8988T (cell line): ENCODE results near the gene EFEMP2.
"Not testable (repeated sequence)": the region's sequence is repeated elsewhere in the genome, so short reads cannot be mapped to it uniquely, and the experiment has no call there.

Experiments used
- DNase-seq: peaks from one replicate; pipeline ENCODE4 v3.0.0; 2011

The EFEMP2 gene

GRCh38 chr11:65853246-65853979 lies 19.2 kb downstream of the EFEMP2 start:
- no peak for DNase-seq

GRCh38 chr11:65852508-65853245 lies 19.9 kb downstream of the EFEMP2 start:
- DNase-seq, result no peak

- no peak for DNase-seq
Observed at GRCh38 chr11:65851811-65852507, 20.6 kb downstream of the EFEMP2 start.

- DNase-seq, result peak; percentile 58
Observed at GRCh38 chr11:65851083-65851579, 21.5 kb downstream of the EFEMP2 start.

GRCh38 chr11:65850217-65851082 lies 22.1 kb downstream of the EFEMP2 start:
- no peak for DNase-seq

GRCh38 chr11:65849771-65850216 lies 22.8 kb downstream of the EFEMP2 start:
- no peak for DNase-seq

- no peak for DNase-seq
Observed at GRCh38 chr11:65849366-65849765, 23.2 kb downstream of the EFEMP2 start.

GRCh38 chr11:65848693-65849092 lies 23.9 kb downstream of the EFEMP2 start:
- DNase-seq, result not testable (repeated sequence)

GRCh38 chr11:65847746-65848145 lies 24.9 kb downstream of the EFEMP2 start:
- no peak for DNase-seq

GRCh38 chr11:65844231-65844872 lies 28.2 kb downstream of the EFEMP2 start:
- no peak for DNase-seq

GRCh38 chr11:65843811-65844210 lies 28.8 kb downstream of the EFEMP2 start:
- no peak for DNase-seq

- no peak for DNase-seq
Observed at GRCh38 chr11:65842144-65842543, 30.5 kb downstream of the EFEMP2 start.

- no peak for DNase-seq
Observed at GRCh38 chr11:65834202-65834601, 38.4 kb downstream of the EFEMP2 start.

GRCh38 chr11:65833297-65834030 lies 39.1 kb downstream of the EFEMP2 start, which contains the start of gene SNX32:
TSS of gene SNX32 (plus strand) at chr11:65833963. CDS start at chr11:65834066, 103 bp downstream.
- no peak for DNase-seq

- not testable (repeated sequence) for DNase-seq
Observed at GRCh38 chr11:65832231-65832630, 40.4 kb downstream of the EFEMP2 start.

- no peak for DNase-seq
Observed at GRCh38 chr11:65829459-65829858, 43.1 kb downstream of the EFEMP2 start.

GRCh38 chr11:65826984-65827735 lies 45.4 kb downstream of the EFEMP2 start:
- no peak for DNase-seq

GRCh38 chr11:65822776-65823528 lies 49.6 kb downstream of the EFEMP2 start:
- DNase-seq, result no peak

- DNase-seq, result no peak
Observed at GRCh38 chr11:65821107-65821506, 51.5 kb downstream of the EFEMP2 start.
